ENCODE data around the gene DOCK9. TPM values are rescaled to one million over a fixed set of nuclear protein-coding genes. Genes with fewer than 3 reads are reported as not detected.

DOCK9 gene
- total RNA-seq, 1 donor from 2014 or later, result 45.9 TPM

DNA sequence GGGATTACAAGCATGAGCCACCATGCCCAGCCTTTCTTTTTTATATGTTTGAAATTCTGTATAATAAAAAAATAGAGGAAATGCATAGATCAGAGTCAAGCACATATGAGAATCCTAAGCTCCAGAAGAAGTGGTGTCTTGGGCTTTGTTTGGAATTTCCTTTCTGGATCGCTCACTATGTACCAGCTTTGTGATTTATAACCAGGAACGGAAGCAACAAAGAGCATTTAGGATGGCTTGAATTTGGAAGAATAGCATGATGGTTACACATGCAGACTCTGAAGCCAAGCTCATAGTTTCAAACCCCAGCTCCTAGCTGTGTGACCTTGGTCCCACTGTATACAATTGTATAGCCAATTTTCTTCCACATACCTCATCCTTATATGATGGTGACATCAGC is 197.4 kb downstream of the DOCK9 start:
- peaks cover 9% of the 10 kb centered on the region for H3K4me1 Mint-ChIP-seq (ENCODE audit: low read depth)
- no peaks in the 10 kb centered on the region for H3K36me3 Mint-ChIP-seq (ENCODE audit: low read depth)
- no peak overlapping the region for H3K27ac Mint-ChIP-seq (ENCODE audit: unreplicated experiment)
- DNase-seq (ENCODE audit: low spot score), result no peak
- H3K9me3 Mint-ChIP-seq (ENCODE audit: low read depth), result peaks cover 6% of the 10 kb centered on the region
- peaks cover 3% of the 10 kb centered on the region for H3K27me3 Mint-ChIP-seq (ENCODE audit: low read depth)
- H3K4me3 Mint-ChIP-seq (ENCODE audit: unreplicated experiment), result no peak overlapping the region
- TF ChIP-seq, protein P1, sequence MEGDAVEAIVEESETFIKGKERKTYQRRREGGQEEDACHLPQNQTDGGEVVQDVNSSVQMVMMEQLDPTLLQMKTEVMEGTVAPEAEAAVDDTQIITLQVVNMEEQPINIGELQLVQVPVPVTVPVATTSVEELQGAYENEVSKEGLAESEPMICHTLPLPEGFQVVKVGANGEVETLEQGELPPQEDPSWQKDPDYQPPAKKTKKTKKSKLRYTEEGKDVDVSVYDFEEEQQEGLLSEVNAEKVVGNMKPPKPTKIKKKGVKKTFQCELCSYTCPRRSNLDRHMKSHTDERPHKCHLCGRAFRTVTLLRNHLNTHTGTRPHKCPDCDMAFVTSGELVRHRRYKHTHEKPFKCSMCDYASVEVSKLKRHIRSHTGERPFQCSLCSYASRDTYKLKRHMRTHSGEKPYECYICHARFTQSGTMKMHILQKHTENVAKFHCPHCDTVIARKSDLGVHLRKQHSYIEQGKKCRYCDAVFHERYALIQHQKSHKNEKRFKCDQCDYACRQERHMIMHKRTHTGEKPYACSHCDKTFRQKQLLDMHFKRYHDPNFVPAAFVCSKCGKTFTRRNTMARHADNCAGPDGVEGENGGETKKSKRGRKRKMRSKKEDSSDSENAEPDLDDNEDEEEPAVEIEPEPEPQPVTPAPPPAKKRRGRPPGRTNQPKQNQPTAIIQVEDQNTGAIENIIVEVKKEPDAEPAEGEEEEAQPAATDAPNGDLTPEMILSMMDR (IDR thresholded peaks at IDR 0.05), result no peak

DNA sequence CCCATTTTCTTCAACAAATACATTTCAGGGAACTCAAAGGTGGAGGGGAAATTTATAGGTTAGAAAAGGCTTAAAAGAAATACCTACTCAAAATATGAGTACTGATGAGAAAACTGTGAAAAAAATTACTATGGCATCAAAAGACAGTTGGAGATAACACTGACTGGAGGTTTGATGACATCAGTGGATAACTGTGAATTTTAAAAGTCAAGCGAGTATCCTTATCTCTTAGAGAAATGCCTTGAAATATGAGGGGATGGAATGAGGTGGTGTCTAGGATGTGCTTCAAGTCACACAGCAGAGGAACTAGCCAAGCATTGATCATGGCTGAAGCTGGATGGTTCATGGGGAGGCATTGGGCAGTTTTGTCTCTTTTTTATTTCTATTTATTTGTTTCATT is 198.2 kb downstream of the DOCK9 start:
- Mint-ChIP-seq H3K9me3 (ENCODE audit: low read depth) (peaks cover 6% of the 10 kb centered on the region), H3K27ac (ENCODE audit: unreplicated experiment) (no peak overlapping the region), H3K4me1 (ENCODE audit: low read depth) (peaks cover 9% of the 10 kb centered on the region), H3K36me3 (ENCODE audit: low read depth) (no peaks in the 10 kb centered on the region), H3K4me3 (ENCODE audit: unreplicated experiment) (no peak overlapping the region), H3K27me3 (ENCODE audit: low read depth) (peaks cover 3% of the 10 kb centered on the region)
- DNase-seq (ENCODE audit: low spot score), result no peak
- TF ChIP-seq, protein P1 (IDR thresholded peaks at IDR 0.05), result no peak

DNA sequence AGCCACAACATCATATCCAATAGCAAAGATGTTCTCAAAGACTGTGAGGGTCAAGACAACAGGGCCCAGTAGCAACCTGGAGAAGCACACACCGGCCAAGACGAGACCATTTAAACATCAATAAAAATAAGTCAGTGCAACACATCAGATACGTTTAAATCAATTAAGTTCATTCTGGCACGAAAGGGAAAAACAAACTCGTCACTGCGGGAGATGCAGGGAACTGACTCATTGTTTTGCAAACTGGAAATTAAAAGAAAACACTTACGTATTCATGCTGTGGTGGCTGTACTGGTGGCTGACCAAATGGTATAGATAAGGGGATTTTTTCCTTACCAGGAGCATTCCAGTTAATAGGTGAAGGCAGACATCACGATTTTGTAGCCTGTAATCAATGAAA is 199.1 kb downstream of the DOCK9 start:
- peaks cover 6% of the 10 kb centered on the region for H3K9me3 Mint-ChIP-seq (ENCODE audit: low read depth)
- TF ChIP-seq, protein P1 (IDR thresholded peaks at IDR 0.05), result no peak
- no peaks in the 10 kb centered on the region for H3K36me3 Mint-ChIP-seq (ENCODE audit: low read depth)
- no peak overlapping the region for H3K4me3 Mint-ChIP-seq (ENCODE audit: unreplicated experiment)
- no peak for DNase-seq (ENCODE audit: low spot score)
- no peak overlapping the region for H3K27ac Mint-ChIP-seq (ENCODE audit: unreplicated experiment)
- H3K27me3 Mint-ChIP-seq (ENCODE audit: low read depth), result peaks cover 3% of the 10 kb centered on the region
- H3K4me1 Mint-ChIP-seq (ENCODE audit: low read depth), result peaks cover 9% of the 10 kb centered on the region

DNA sequence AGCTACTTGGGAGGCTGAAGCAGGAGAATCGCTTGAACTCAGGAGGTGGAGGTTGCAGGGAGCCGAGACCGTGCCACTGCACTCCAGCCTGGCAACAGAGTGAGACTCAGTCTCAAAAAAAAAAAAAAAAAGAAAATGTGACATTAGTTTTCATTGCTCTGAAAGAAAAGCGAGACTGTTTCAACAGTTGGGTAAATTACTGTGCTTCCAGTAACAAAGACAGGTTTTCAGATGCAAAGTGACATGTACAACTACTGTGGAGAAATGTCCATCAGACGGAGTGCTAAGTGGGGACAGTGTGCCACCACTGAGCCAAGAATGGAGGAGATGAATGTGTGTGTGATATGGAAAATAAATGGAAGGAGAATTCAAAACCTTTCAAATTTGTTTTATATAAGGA is 201.2 kb downstream of the DOCK9 start:
- H3K36me3 Mint-ChIP-seq (ENCODE audit: low read depth), result no peaks in the 10 kb centered on the region
- no peak for DNase-seq (ENCODE audit: low spot score)
- no peak overlapping the region for H3K27ac Mint-ChIP-seq (ENCODE audit: unreplicated experiment)
- peaks cover 3% of the 10 kb centered on the region for H3K27me3 Mint-ChIP-seq (ENCODE audit: low read depth)
- H3K9me3 Mint-ChIP-seq (ENCODE audit: low read depth), result peaks cover 6% of the 10 kb centered on the region
- no peak overlapping the region for H3K4me3 Mint-ChIP-seq (ENCODE audit: unreplicated experiment)
- TF ChIP-seq, protein P1 (IDR thresholded peaks at IDR 0.05), result no peak
- peaks cover 7% of the 10 kb centered on the region for H3K4me1 Mint-ChIP-seq (ENCODE audit: low read depth)

DNA sequence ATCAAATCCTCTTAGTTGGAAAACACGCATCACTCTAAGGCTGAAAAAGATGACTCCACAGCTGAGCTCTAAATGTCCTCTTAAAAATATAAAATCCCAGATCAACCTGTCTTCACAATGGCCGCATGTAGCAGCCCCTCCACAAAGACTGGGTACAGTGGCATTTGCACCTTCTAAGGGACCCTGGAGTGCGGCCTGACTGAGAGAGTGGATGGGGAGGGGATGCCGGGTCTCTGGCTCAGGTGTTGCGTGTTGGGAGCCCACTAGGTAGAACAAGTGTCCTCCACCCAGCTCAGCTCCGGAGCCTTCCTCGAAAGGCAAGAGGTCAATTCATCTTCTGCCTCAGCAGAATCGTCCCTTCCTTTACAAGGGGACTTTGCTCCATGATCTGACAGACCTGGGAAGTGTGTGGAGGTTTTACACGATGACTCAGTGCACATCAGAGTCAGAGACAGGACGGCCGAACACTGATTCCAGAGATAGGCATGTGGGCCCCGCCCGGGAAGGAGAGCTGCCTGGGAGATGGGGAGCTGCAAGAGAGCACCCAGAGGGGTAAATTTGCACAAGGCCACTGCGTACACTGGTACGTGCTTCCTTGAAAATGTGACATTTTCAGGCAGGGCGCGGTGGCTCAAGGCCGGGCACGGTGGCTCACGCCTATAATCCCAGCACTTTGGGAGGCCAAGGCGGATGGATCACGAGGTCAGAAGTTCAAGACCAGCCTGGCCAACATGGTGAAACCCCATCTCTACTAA is 201.8 kb downstream of the DOCK9 start:
- DNase-seq (ENCODE audit: low spot score), result no peak
- Mint-ChIP-seq H3K4me1 (ENCODE audit: low read depth) (peaks cover 7% of the 10 kb centered on the region), H3K27ac (ENCODE audit: unreplicated experiment) (no peak overlapping the region), H3K36me3 (ENCODE audit: low read depth) (no peaks in the 10 kb centered on the region), H3K27me3 (ENCODE audit: low read depth) (peaks cover under 1% of the 10 kb centered on the region), H3K9me3 (ENCODE audit: low read depth) (peaks cover 3% of the 10 kb centered on the region), H3K4me3 (ENCODE audit: unreplicated experiment) (no peak overlapping the region)
- TF ChIP-seq, protein P1 (IDR thresholded peaks at IDR 0.05), result no peak
